Liver (tissue), 9 donors: ENCODE data around the gene TPRG1L. TPM values are rescaled to one million over a fixed set of nuclear protein-coding genes. Genes with fewer than 3 reads are reported as not detected.

Experiments used
- DNase-seq: peaks from one replicate; pipeline ENCODE4 v3.0.0-alpha.2; 2017; ENCODE audit warnings: low spot score
- H3K27ac ChIP-seq, 2 donors: one replicate each; pipeline ENCODE4 v1.7.0; 2013; ENCODE audit warnings: inconsistent platforms in 2 of 2, low read length in 2 of 2, control low read depth in 1 of 2, low read depth in 1 of 2, mild to moderate bottlenecking in 1 of 2
- H3K27me3 ChIP-seq, 4 donors: one replicate each; pipeline versions ENCODE4 v1.6.1 to v1.7.0; 2013; ENCODE audit warnings: low read length in 3 of 4, inconsistent platforms in 1 of 4, mild to moderate bottlenecking in 1 of 4, moderate library complexity in 1 of 4; ENCODE audit not compliant: control insufficient read depth in 4 of 4, insufficient read depth in 4 of 4
- H3K36me3 ChIP-seq, 4 donors: one replicate each; pipeline versions ENCODE4 v1.6.1 to v1.7.0; 2013; ENCODE audit warnings: low read length in 3 of 4, mild to moderate bottlenecking in 3 of 4, low read depth in 1 of 4, moderate library complexity in 1 of 4; ENCODE audit not compliant: control insufficient read depth in 4 of 4, insufficient read depth in 3 of 4
- H3K4me1 ChIP-seq, 4 donors: one replicate each; pipeline versions ENCODE4 v1.6.1 to v1.7.0; 2013; ENCODE audit warnings: low read length in 3 of 4, mild to moderate bottlenecking in 3 of 4, moderate library complexity in 1 of 4; ENCODE audit not compliant: control insufficient read depth in 4 of 4, insufficient read depth in 4 of 4
- H3K4me3 ChIP-seq, 3 donors: one replicate each; pipeline versions ENCODE4 v1.6.1 to v1.7.0; 2013; ENCODE audit warnings: low read length in 3 of 3, control low read depth in 1 of 3, low read depth in 1 of 3, mild to moderate bottlenecking in 1 of 3
- H3K9ac ChIP-seq, 2 donors: one replicate each; pipeline ENCODE4 v1.7.0; 2013; ENCODE audit warnings: low read length in 2 of 2, mild to moderate bottlenecking in 2 of 2, moderate library complexity in 2 of 2, control low read depth in 1 of 2, low read depth in 1 of 2
- H3K9me3 ChIP-seq, 4 donors: one replicate each; pipeline versions ENCODE4 v1.6.1 to v1.7.0; 2013; ENCODE audit warnings: low read length in 3 of 4; ENCODE audit not compliant: control insufficient read depth in 4 of 4
- ATF3 ChIP-seq: IDR thresholded peaks from 2 replicates; pipeline ENCODE4 v1.6.1; 2016; ENCODE audit warnings: antibody characterized with exemption
- CTCF ChIP-seq: fragments of 150-350 bp; IDR thresholded peaks from 2 replicates; pipeline ENCODE4 v1.5.1; 2017; ENCODE audit warnings: improper control_type of control experiment, low read depth, low read length; ENCODE audit not compliant: missing input control
- EGR1 ChIP-seq, 2 donors: IDR thresholded peaks; 2 replicates each; pipeline ENCODE4 v1.6.1; 2016 to 2018; ENCODE audit warnings: antibody characterized with exemption in 2 of 2, low read depth in 2 of 2
- FOXA1 ChIP-seq: IDR thresholded peaks from 2 replicates; pipeline ENCODE4 v1.6.1; 2016; ENCODE audit warnings: antibody characterized with exemption
- FOXA2 ChIP-seq: IDR thresholded peaks from 2 replicates; pipeline ENCODE4 v1.6.1; 2016; ENCODE audit warnings: antibody characterized with exemption
- GABPA ChIP-seq, 2 donors: IDR thresholded peaks in 1 of 2; conservative IDR thresholded peaks in 1 of 2; 2 replicates each; pipeline ENCODE4 v1.6.1; 2016; ENCODE audit warnings: antibody characterized with exemption in 2 of 2, mild to moderate bottlenecking in 1 of 2, moderate library complexity in 1 of 2
- HNF4G ChIP-seq: IDR thresholded peaks from 2 replicates; pipeline ENCODE4 v1.6.1; 2016; ENCODE audit warnings: antibody characterized with exemption
- JUND ChIP-seq, 2 donors: IDR thresholded peaks; 2 replicates each; pipeline ENCODE4 v1.6.1; 2016; ENCODE audit warnings: antibody characterized with exemption in 2 of 2
- MAX ChIP-seq: IDR thresholded peaks from 2 replicates; pipeline ENCODE4 v1.6.1; 2016; ENCODE audit warnings: antibody characterized with exemption
- RAD21 ChIP-seq, 2 donors: IDR thresholded peaks; 2 replicates each; pipeline ENCODE4 v1.6.1; 2016; ENCODE audit warnings: antibody characterized with exemption in 2 of 2, mild to moderate bottlenecking in 2 of 2
- RXRA ChIP-seq, 2 donors: IDR thresholded peaks; 2 replicates each; pipeline ENCODE4 v1.6.1; 2017 to 2018; ENCODE audit warnings: antibody characterized with exemption in 2 of 2, mild to moderate bottlenecking in 1 of 2
- SP1 ChIP-seq: IDR thresholded peaks from 2 replicates; pipeline ENCODE4 v1.6.1; 2018; ENCODE audit warnings: antibody characterized with exemption, mild to moderate bottlenecking
- YY1 ChIP-seq: IDR thresholded peaks from 2 replicates; pipeline ENCODE4 v1.6.1; 2016; ENCODE audit warnings: antibody characterized with exemption, mild to moderate bottlenecking
- ZBTB33 ChIP-seq: IDR thresholded peaks from 2 replicates; pipeline ENCODE4 v1.6.1; 2016; ENCODE audit warnings: antibody characterized with exemption
- WGBS: extraction: QIAGEN DNeasy Blood & Tissue Kit; methylation state at CpG from one replicate; pipeline ENCODE4 v1.1.7; 2013; 5-methylcytosine and 5-hydroxymethylcytosine counted together
- polyA plus RNA-seq, 2 donors: library from polyadenylated mRNA; stranded (reverse) in 1 of 2; unstranded in 1 of 2; fragments of 200-250 nt in 1 of 2; fragments of >200 nt in 1 of 2; fragmentation: Nextera tagmentation in 1 of 2; extraction: Ambion mirVana in 1 of 2; gene quantifications; one replicate each; pipeline versions ENCODE4 v1.2.1 to v1.2.3, GENCODE V29; 2013 to 2015
- total RNA-seq, 2 donors: library from RNA; depleted of rRNA; stranded (reverse); fragments of >200 nt; gene quantifications; one replicate each; pipeline ENCODE4 v1.2.3, GENCODE V29; 2014
- TF ChIP-seq, protein P1 (sequence below): IDR thresholded peaks from 2 replicates; pipeline ENCODE4 v1.6.1; 2016; ENCODE audit warnings: antibody characterized with exemption, mild to moderate bottlenecking
- donor health status: healthy.
- donor health status: healthy.
- donor health status: healthy.
- donor health status: healthy.
- donor health status: healthy.

Gene TPRG1L
- total and polyA plus RNA-seq, 4 donors, result 29.3 to 51.0 (median 43.9) TPM

- Histone ChIP-seq H3K9me3 (no peaks in the 10 kb centered on the region), H3K27me3 (no peaks in the 10 kb centered on the region), H3K36me3 (no peaks in the 10 kb centered on the region), H3K9ac (no peak overlapping the region), H3K27ac (no peak overlapping the region), H3K4me1 (peaks cover 5 to 15% (median 8%) of the 10 kb centered on the region in 4 donors), H3K4me3 (no peak overlapping the region)
- no peak for DNase-seq
- WGBS, result 85% methylated on average over 21 of the region's 21 CpGs
- TF ChIP-seq ATF3 (no peak), RXRA (IDR thresholded peaks at IDR 0.05) (no peak), RAD21 (IDR thresholded peaks at IDR 0.05) (no peak), ZBTB33 (no peak), FOXA1 (no peak), YY1 (no peak)
- TF ChIP-seq, protein P1, sequence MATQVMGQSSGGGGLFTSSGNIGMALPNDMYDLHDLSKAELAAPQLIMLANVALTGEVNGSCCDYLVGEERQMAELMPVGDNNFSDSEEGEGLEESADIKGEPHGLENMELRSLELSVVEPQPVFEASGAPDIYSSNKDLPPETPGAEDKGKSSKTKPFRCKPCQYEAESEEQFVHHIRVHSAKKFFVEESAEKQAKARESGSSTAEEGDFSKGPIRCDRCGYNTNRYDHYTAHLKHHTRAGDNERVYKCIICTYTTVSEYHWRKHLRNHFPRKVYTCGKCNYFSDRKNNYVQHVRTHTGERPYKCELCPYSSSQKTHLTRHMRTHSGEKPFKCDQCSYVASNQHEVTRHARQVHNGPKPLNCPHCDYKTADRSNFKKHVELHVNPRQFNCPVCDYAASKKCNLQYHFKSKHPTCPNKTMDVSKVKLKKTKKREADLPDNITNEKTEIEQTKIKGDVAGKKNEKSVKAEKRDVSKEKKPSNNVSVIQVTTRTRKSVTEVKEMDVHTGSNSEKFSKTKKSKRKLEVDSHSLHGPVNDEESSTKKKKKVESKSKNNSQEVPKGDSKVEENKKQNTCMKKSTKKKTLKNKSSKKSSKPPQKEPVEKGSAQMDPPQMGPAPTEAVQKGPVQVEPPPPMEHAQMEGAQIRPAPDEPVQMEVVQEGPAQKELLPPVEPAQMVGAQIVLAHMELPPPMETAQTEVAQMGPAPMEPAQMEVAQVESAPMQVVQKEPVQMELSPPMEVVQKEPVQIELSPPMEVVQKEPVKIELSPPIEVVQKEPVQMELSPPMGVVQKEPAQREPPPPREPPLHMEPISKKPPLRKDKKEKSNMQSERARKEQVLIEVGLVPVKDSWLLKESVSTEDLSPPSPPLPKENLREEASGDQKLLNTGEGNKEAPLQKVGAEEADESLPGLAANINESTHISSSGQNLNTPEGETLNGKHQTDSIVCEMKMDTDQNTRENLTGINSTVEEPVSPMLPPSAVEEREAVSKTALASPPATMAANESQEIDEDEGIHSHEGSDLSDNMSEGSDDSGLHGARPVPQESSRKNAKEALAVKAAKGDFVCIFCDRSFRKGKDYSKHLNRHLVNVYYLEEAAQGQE, result no peak
Observed at GRCh38 chr1:3672231-3672970, 47.6 kb downstream of the TPRG1L start.

GRCh38 chr1:3672971-3673361 is 48.2 kb downstream of the TPRG1L start:
- H3K4me3 ChIP-seq, result no peak overlapping the region
- no peak overlapping the region for H3K9ac ChIP-seq
- peaks cover 5 to 15% (median 8%) of the 10 kb centered on the region in 4 donors for H3K4me1 ChIP-seq
- no peaks in the 10 kb centered on the region for H3K36me3 ChIP-seq
- H3K27ac ChIP-seq, result no peak overlapping the region
- TF ChIP-seq EGR1 (IDR thresholded peaks at IDR 0.05; ENCODE audit: low read depth in 2 of 2), result no peak
- TF ChIP-seq MAX, result no peak
- no peak for TF ChIP-seq SP1
- no peak for TF ChIP-seq YY1
- TF ChIP-seq, protein P1, result no peak
- TF ChIP-seq ZBTB33, result no peak
- no peak for TF ChIP-seq FOXA2
- no peak for TF ChIP-seq CTCF
- no peak for TF ChIP-seq JUND (IDR thresholded peaks at IDR 0.05)
- no peak for TF ChIP-seq GABPA (IDR thresholded peaks at IDR 0.05 in 1 of 2, conservative IDR thresholded peaks at IDR 0.05 in 1 of 2)
- no peak for TF ChIP-seq FOXA1
- no peak for TF ChIP-seq HNF4G
- 87% methylated on average over 17 of the region's 17 CpGs for WGBS
- H3K27me3 ChIP-seq, result no peaks in the 10 kb centered on the region
- H3K9me3 ChIP-seq, result no peaks in the 10 kb centered on the region
- DNase-seq, result no peak
